SK-N-SH treated with all-trans-retinoic acid at 6 μM for 48 hours (cell line): ENCODE data around the gene PDE4B.

Experiments
- ATAC-seq: fragments of 200-7000 bp; cut with Tn5 transposase; 3 replicates; pipeline ENCODE4 v1.9.1; 2020; ENCODE audit warnings: mild to moderate bottlenecking, moderate library complexity
- ARNTL ChIP-seq: fragments of 450-650 bp; formaldehyde crosslinking; IDR thresholded peaks from 2 replicates; pipeline ENCODE4 v1.5.0; 2020; ENCODE audit warnings: low read depth, mild to moderate bottlenecking, moderate library complexity, borderline replicate concordance
- BACH2 ChIP-seq: fragments of 250-450 bp; sonication (Bioruptor Pico); IDR thresholded peaks from 2 replicates; pipeline ENCODE4 v1.9.0; 2021; ENCODE audit warnings: mild to moderate bottlenecking, borderline replicate concordance
- CREB5 ChIP-seq: fragments of 250-450 bp; sonication (Bioruptor Pico); IDR thresholded peaks from 2 replicates; pipeline ENCODE4 v1.5.1; 2020; ENCODE audit warnings: low read depth, mild to moderate bottlenecking, moderate library complexity
- CSDC2 ChIP-seq: fragments of 250-450 bp; sonication (Bioruptor Pico); IDR thresholded peaks from 2 replicates; pipeline ENCODE4 v1.5.0; 2020; ENCODE audit warnings: mild to moderate bottlenecking, moderate library complexity
- ESRRG ChIP-seq: fragments of 250-450 bp; sonication (Bioruptor Pico); IDR thresholded peaks from 2 replicates; pipeline ENCODE4 v1.6.1; 2021; ENCODE audit warnings: mild to moderate bottlenecking
- GLIS3 ChIP-seq: fragments of 250-450 bp; sonication (Bioruptor Pico); IDR thresholded peaks from 2 replicates; pipeline ENCODE4 v1.5.0; 2020; ENCODE audit warnings: mild to moderate bottlenecking, moderate library complexity
- ISL1 ChIP-seq: fragments of 250-450 bp; sonication (Bioruptor Pico); IDR thresholded peaks from 2 replicates; pipeline ENCODE4 v2.1.2; 2022; ENCODE audit warnings: mild to moderate bottlenecking, moderate library complexity
- OSR1 ChIP-seq: fragments of 250-450 bp; sonication (Bioruptor Pico); IDR thresholded peaks from 2 replicates; pipeline ENCODE4 v1.8.0; 2022; ENCODE audit warnings: moderate library complexity, mild to moderate bottlenecking, inconsistent platforms
- PATZ1 ChIP-seq: fragments of 250-450 bp; sonication (Bioruptor Pico); IDR thresholded peaks from 2 replicates; pipeline ENCODE4 v1.8.0; 2020; ENCODE audit warnings: mild to moderate bottlenecking, moderate library complexity, borderline replicate concordance
- PPARA ChIP-seq: fragments of 250-450 bp; sonication (Bioruptor Pico); IDR thresholded peaks from 2 replicates; pipeline ENCODE4 v1.5.0; 2020; ENCODE audit warnings: mild to moderate bottlenecking, borderline replicate concordance
- RARB ChIP-seq: fragments of 250-450 bp; sonication (Bioruptor Pico); IDR thresholded peaks from 2 replicates; pipeline ENCODE4 v1.8.0; 2021; ENCODE audit warnings: mild to moderate bottlenecking, moderate library complexity
- SNAI2 ChIP-seq: fragments of 250-450 bp; sonication (Bioruptor Pico); IDR thresholded peaks from 2 replicates; pipeline ENCODE4 v1.5.0; 2020; ENCODE audit warnings: mild to moderate bottlenecking, moderate library complexity
- TCF4 ChIP-seq: fragments of 250-450 bp; sonication (Bioruptor Pico); IDR thresholded peaks from 2 replicates; pipeline ENCODE4 v1.8.0; 2021; ENCODE audit warnings: mild to moderate bottlenecking, moderate library complexity, borderline replicate concordance
- TOX ChIP-seq: fragments of 250-450 bp; sonication (Bioruptor Pico); IDR thresholded peaks from 2 replicates; pipeline ENCODE4 v1.8.0; 2021; ENCODE audit warnings: mild to moderate bottlenecking, moderate library complexity, borderline replicate concordance
- ZC3H10 ChIP-seq: fragments of 250-450 bp; sonication (Bioruptor Pico); IDR thresholded peaks from 2 replicates; pipeline ENCODE4 v1.5.1; 2021; ENCODE audit warnings: mild to moderate bottlenecking, moderate library complexity
- ZFP3 ChIP-seq: fragments of 250-450 bp; sonication (Bioruptor Pico); IDR thresholded peaks from 2 replicates; pipeline ENCODE4 v1.5.0; 2020; ENCODE audit warnings: mild to moderate bottlenecking, moderate library complexity
- ZFP30 ChIP-seq: fragments of 450-650 bp; formaldehyde crosslinking; IDR thresholded peaks from 2 replicates; pipeline ENCODE4 v1.5.0; 2022; ENCODE audit warnings: mild to moderate bottlenecking, moderate library complexity
- ZNF70 ChIP-seq: fragments of 450-650 bp; formaldehyde crosslinking; IDR thresholded peaks from 2 replicates; pipeline ENCODE4 v1.5.0; 2020; ENCODE audit warnings: mild to moderate bottlenecking, moderate library complexity
- ZNF8 ChIP-seq: fragments of 450-650 bp; formaldehyde crosslinking; IDR thresholded peaks from 2 replicates; pipeline ENCODE4 v1.5.0; 2020; ENCODE audit warnings: mild to moderate bottlenecking, moderate library complexity
- TF ChIP-seq, protein P1 (sequence below): fragments of 250-450 bp; sonication (Bioruptor Pico); IDR thresholded peaks from 2 replicates; pipeline ENCODE4 v1.5.0; 2020; ENCODE audit warnings: mild to moderate bottlenecking, moderate library complexity
- TF ChIP-seq, protein P2 (sequence below): fragments of 250-450 bp; sonication (Bioruptor Pico); IDR thresholded peaks from 2 replicates; pipeline ENCODE4 v1.8.0; 2021; ENCODE audit warnings: low read depth, mild to moderate bottlenecking, moderate library complexity, borderline replicate concordance
- TF ChIP-seq, protein P3 (sequence below): fragments of 250-450 bp; sonication (Bioruptor Pico); IDR thresholded peaks from 2 replicates; pipeline ENCODE4 v1.5.1; 2021; ENCODE audit warnings: mild to moderate bottlenecking, moderate library complexity

The PDE4B gene

GRCh38 chr1:66295803-66296202, 503.1 kb downstream of the PDE4B start:
- no peak for ATAC-seq
- TF ChIP-seq OSR1 (CRISPR knock-in tag) (no peak), CSDC2 (no peak), RARB (CRISPR knock-in tag) (no peak), ZNF70 (CRISPR knock-in tag) (no peak), TOX (CRISPR knock-in tag) (no peak), ZNF8 (CRISPR knock-in tag) (no peak), ESRRG (CRISPR knock-in tag) (no peak), PPARA (CRISPR knock-in tag) (no peak), BACH2 (CRISPR knock-in tag) (no peak), GLIS3 (CRISPR knock-in tag) (no peak), SNAI2 (CRISPR knock-in tag) (no peak), ISL1 (CRISPR knock-in tag) (no peak), ZC3H10 (CRISPR knock-in tag) (no peak), ZFP30 (no peak), TCF4 (CRISPR knock-in tag) (no peak), ZFP3 (no peak)
- TF ChIP-seq, protein P1, sequence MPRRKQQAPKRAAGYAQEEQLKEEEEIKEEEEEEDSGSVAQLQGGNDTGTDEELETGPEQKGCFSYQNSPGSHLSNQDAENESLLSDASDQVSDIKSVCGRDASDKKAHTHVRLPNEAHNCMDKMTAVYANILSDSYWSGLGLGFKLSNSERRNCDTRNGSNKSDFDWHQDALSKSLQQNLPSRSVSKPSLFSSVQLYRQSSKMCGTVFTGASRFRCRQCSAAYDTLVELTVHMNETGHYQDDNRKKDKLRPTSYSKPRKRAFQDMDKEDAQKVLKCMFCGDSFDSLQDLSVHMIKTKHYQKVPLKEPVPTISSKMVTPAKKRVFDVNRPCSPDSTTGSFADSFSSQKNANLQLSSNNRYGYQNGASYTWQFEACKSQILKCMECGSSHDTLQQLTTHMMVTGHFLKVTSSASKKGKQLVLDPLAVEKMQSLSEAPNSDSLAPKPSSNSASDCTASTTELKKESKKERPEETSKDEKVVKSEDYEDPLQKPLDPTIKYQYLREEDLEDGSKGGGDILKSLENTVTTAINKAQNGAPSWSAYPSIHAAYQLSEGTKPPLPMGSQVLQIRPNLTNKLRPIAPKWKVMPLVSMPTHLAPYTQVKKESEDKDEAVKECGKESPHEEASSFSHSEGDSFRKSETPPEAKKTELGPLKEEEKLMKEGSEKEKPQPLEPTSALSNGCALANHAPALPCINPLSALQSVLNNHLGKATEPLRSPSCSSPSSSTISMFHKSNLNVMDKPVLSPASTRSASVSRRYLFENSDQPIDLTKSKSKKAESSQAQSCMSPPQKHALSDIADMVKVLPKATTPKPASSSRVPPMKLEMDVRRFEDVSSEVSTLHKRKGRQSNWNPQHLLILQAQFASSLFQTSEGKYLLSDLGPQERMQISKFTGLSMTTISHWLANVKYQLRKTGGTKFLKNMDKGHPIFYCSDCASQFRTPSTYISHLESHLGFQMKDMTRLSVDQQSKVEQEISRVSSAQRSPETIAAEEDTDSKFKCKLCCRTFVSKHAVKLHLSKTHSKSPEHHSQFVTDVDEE (CRISPR knock-in tag): no peak
- TF ChIP-seq, protein P2, sequence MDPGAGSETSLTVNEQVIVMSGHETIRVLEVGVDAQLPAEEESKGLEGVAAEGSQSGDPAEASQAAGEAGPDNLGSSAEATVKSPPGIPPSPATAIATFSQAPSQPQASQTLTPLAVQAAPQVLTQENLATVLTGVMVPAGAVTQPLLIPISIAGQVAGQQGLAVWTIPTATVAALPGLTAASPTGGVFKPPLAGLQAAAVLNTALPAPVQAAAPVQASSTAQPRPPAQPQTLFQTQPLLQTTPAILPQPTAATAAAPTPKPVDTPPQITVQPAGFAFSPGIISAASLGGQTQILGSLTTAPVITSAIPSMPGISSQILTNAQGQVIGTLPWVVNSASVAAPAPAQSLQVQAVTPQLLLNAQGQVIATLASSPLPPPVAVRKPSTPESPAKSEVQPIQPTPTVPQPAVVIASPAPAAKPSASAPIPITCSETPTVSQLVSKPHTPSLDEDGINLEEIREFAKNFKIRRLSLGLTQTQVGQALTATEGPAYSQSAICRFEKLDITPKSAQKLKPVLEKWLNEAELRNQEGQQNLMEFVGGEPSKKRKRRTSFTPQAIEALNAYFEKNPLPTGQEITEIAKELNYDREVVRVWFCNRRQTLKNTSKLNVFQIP (CRISPR knock-in tag): no peak

GRCh38 chr1:66296370-66296769, 503.7 kb downstream of the PDE4B start:
- ATAC-seq: no peak
- no peak for TF ChIP-seq CSDC2
- no peak for TF ChIP-seq ZC3H10 (CRISPR knock-in tag)
- no peak for TF ChIP-seq RARB (CRISPR knock-in tag)
- no peak for TF ChIP-seq ARNTL (CRISPR knock-in tag)
- no peak for TF ChIP-seq TOX (CRISPR knock-in tag)
- TF ChIP-seq ESRRG (CRISPR knock-in tag): no peak
- TF ChIP-seq TCF4 (CRISPR knock-in tag): no peak
- TF ChIP-seq, protein P3, sequence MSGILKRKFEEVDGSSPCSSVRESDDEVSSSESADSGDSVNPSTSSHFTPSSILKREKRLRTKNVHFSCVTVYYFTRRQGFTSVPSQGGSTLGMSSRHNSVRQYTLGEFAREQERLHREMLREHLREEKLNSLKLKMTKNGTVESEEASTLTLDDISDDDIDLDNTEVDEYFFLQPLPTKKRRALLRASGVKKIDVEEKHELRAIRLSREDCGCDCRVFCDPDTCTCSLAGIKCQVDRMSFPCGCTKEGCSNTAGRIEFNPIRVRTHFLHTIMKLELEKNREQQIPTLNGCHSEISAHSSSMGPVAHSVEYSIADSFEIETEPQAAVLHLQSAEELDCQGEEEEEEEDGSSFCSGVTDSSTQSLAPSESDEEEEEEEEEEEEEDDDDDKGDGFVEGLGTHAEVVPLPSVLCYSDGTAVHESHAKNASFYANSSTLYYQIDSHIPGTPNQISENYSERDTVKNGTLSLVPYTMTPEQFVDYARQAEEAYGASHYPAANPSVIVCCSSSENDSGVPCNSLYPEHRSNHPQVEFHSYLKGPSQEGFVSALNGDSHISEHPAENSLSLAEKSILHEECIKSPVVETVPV: no peak
- TF ChIP-seq GLIS3 (CRISPR knock-in tag): no peak
- TF ChIP-seq ZNF70 (CRISPR knock-in tag): no peak
- TF ChIP-seq BACH2 (CRISPR knock-in tag): no peak
- no peak for TF ChIP-seq PPARA (CRISPR knock-in tag)
- TF ChIP-seq ZFP30: no peak
- no peak for TF ChIP-seq ZNF8 (CRISPR knock-in tag)
- TF ChIP-seq, protein P2 (CRISPR knock-in tag): no peak
- TF ChIP-seq, protein P1 (CRISPR knock-in tag): no peak
- no peak for TF ChIP-seq CREB5
- no peak for TF ChIP-seq OSR1 (CRISPR knock-in tag)
- TF ChIP-seq ZFP3: no peak
- TF ChIP-seq PATZ1 (CRISPR knock-in tag): no peak
